ENCODE measurements around the gene OSTN.
"Not testable (repeated sequence)": the region's sequence is repeated elsewhere in the genome, so short reads cannot be mapped to it uniquely, and the experiment has no call there.

The OSTN gene

GRCh38 chr3:191269289-191270085, 70.4 kb downstream of the OSTN start:
- DNase-seq: no peak

GRCh38 chr3:191275244-191275643, 76.2 kb downstream of the OSTN start:
- not testable (repeated sequence) for DNase-seq

- no peak for DNase-seq
These were observed 76.7 kb downstream of the OSTN start for GRCh38 chr3:191275751-191276150.

GRCh38 chr3:191280111-191280510, 81.1 kb downstream of the OSTN start:
- no peak for DNase-seq

- no peak for DNase-seq
These were observed 81.8 kb downstream of the OSTN start for GRCh38 chr3:191280882-191281281.

GRCh38 chr3:191282251-191283185, 83.5 kb downstream of the OSTN start:
- no peak for DNase-seq

GRCh38 chr3:191283400-191283799, 84.4 kb downstream of the OSTN start:
- no peak for DNase-seq

GRCh38 chr3:191290311-191291025, 91.4 kb downstream of the OSTN start:
- no peak for DNase-seq

- DNase-seq: no peak
These were observed 93.4 kb downstream of the OSTN start for GRCh38 chr3:191292243-191293015.

- no peak for DNase-seq
These were observed 95.2 kb downstream of the OSTN start for GRCh38 chr3:191294291-191294690.

GRCh38 chr3:191296041-191296541, 97.0 kb downstream of the OSTN start:
- no peak for DNase-seq

GRCh38 chr3:191298846-191299245, 99.8 kb downstream of the OSTN start:
- no peak for DNase-seq

- no peak for DNase-seq
These were observed 101.4 kb downstream of the OSTN start for GRCh38 chr3:191300422-191300821.

GRCh38 chr3:191301017-191301416, 102.0 kb downstream of the OSTN start:
- no peak for DNase-seq

GRCh38 chr3:191301782-191302411, 102.9 kb downstream of the OSTN start:
- no peak for DNase-seq

GRCh38 chr3:191302451-191302850, 103.4 kb downstream of the OSTN start:
- no peak for DNase-seq

GRCh38 chr3:191303596-191303995, 104.6 kb downstream of the OSTN start:
- no peak for DNase-seq

GRCh38 chr3:191306428-191306827, 107.4 kb downstream of the OSTN start:
- DNase-seq: no peak

- no peak for DNase-seq
These were observed 108.3 kb downstream of the OSTN start for GRCh38 chr3:191307341-191307740.

GRCh38 chr3:191313296-191313695, 114.3 kb downstream of the OSTN start:
- DNase-seq: no peak

GRCh38 chr3:191314109-191314728, 115.2 kb downstream of the OSTN start:
- no peak for DNase-seq

All from stimulated activated naive CD4-positive, alpha-beta T cell (primary cell).